DOHH2 (cell line): ENCODE results near the gene PNPLA2.

Experiments
- H3F3A ChIP-seq: fragments of 200-600 bp; sonication (generic), shearing (Covaris generic); 2 replicates; pipeline ENCODE4 v1.6.0; 2016; ENCODE audit warnings: antibody characterized with exemption, mild to moderate bottlenecking; ENCODE audit not compliant: control insufficient read depth, insufficient read depth
- H3K27ac ChIP-seq: fragments of 200-600 bp; sonication (generic); 2 replicates; pipeline ENCODE4 v1.5.1; 2014; ENCODE audit warnings: low read depth, mild to moderate bottlenecking, low read length, moderate library complexity
- H3K27me3 ChIP-seq: fragments of 200-600 bp; sonication (generic); 2 replicates; pipeline ENCODE4 v1.6.1; 2014; ENCODE audit warnings: mild to moderate bottlenecking, low read length, mixed read lengths; ENCODE audit not compliant: control insufficient read depth
- H3K36me3 ChIP-seq: fragments of 200-600 bp; sonication (generic); 2 replicates; pipeline ENCODE4 v1.6.1; 2014; ENCODE audit warnings: mild to moderate bottlenecking, low read length, moderate library complexity, mixed read lengths; ENCODE audit not compliant: control insufficient read depth
- H3K4me1 ChIP-seq: fragments of 200-600 bp; sonication (generic); 2 replicates; pipeline ENCODE4 v1.6.1; 2014; ENCODE audit warnings: mild to moderate bottlenecking, low read length, mixed read lengths; ENCODE audit not compliant: control insufficient read depth
- H3K4me2 ChIP-seq: fragments of 200-600 bp; sonication (generic); 2 replicates; pipeline ENCODE4 v1.6.0; 2014; ENCODE audit warnings: mild to moderate bottlenecking, low read length, moderate library complexity
- H3K4me3 ChIP-seq: fragments of 200-600 bp; sonication (generic); 2 replicates; pipeline ENCODE4 v1.5.1; 2014; ENCODE audit warnings: mild to moderate bottlenecking, low read length, mixed read lengths
- H3K79me2 ChIP-seq: fragments of 200-600 bp; sonication (generic); 2 replicates; pipeline ENCODE4 v1.6.1; 2014; ENCODE audit warnings: mild to moderate bottlenecking, low read length, mixed read lengths; ENCODE audit not compliant: control insufficient read depth
- H3K9me2 ChIP-seq: fragments of 200-600 bp; sonication (generic); replicated peaks from 2 replicates; pipeline ENCODE4 v1.6.1; 2014; ENCODE audit warnings: mild to moderate bottlenecking, low read length, mixed read lengths; ENCODE audit not compliant: control insufficient read depth
- H3K9me3 ChIP-seq: fragments of 200-600 bp; sonication (generic); 2 replicates; pipeline ENCODE4 v1.6.1; 2014; ENCODE audit warnings: antibody characterized with exemption, low read length, mixed read lengths; ENCODE audit not compliant: control insufficient read depth, insufficient read depth
- H4K20me1 ChIP-seq: fragments of 200-600 bp; sonication (generic); 2 replicates; pipeline ENCODE4 v1.6.0; 2014; ENCODE audit warnings: low read depth, mild to moderate bottlenecking, antibody characterized with exemption, low read length, moderate library complexity; ENCODE audit not compliant: control insufficient read depth, insufficient read depth
- EZH2phosphoT487 ChIP-seq: fragments of 200-600 bp; sonication (generic); IDR thresholded peaks from 2 replicates; pipeline ENCODE4 v1.6.1; 2017; ENCODE audit warnings: borderline replicate concordance, mild to moderate bottlenecking, antibody characterized with exemption, low read length, moderate library complexity, mixed read lengths
- TF ChIP-seq, protein P1 (sequence below): fragments of 200-600 bp; sonication (generic); IDR thresholded peaks from one replicate; pipeline ENCODE4 v1.5.1; 2014; ENCODE audit warnings: antibody characterized with exemption, mild to moderate bottlenecking, low read depth, low read length; ENCODE audit not compliant: poor library complexity, severe bottlenecking

The PNPLA2 gene

GRCh38 chr11:842370-843002, 23.8 kb downstream of the PNPLA2 start, which contains the start of the genes POLR2L and TSPAN4:
Gene POLR2L, minus strand, starts transcription at chr11:842529. Its CDS starts 21 bp downstream, at chr11:842508.
Gene TSPAN4, plus strand, starts transcription at chr11:842852. Its CDS starts 7,453 bp downstream, at chr11:850305.
- peaks cover 14% of the 10 kb centered on the region for H4K20me1 ChIP-seq
- H3K4me3 ChIP-seq, result peak within 1 kb of the TSS; percentile 92
- no peak for TF ChIP-seq EZH2phosphoT487
- TF ChIP-seq, protein P1, sequence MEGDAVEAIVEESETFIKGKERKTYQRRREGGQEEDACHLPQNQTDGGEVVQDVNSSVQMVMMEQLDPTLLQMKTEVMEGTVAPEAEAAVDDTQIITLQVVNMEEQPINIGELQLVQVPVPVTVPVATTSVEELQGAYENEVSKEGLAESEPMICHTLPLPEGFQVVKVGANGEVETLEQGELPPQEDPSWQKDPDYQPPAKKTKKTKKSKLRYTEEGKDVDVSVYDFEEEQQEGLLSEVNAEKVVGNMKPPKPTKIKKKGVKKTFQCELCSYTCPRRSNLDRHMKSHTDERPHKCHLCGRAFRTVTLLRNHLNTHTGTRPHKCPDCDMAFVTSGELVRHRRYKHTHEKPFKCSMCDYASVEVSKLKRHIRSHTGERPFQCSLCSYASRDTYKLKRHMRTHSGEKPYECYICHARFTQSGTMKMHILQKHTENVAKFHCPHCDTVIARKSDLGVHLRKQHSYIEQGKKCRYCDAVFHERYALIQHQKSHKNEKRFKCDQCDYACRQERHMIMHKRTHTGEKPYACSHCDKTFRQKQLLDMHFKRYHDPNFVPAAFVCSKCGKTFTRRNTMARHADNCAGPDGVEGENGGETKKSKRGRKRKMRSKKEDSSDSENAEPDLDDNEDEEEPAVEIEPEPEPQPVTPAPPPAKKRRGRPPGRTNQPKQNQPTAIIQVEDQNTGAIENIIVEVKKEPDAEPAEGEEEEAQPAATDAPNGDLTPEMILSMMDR, result no peak
- peaks cover 27% of the 10 kb centered on the region for H3K4me1 ChIP-seq
- no peaks in the 10 kb centered on the region for H3F3A ChIP-seq
- H3K27me3 ChIP-seq, result peaks cover 14% of the 10 kb centered on the region
- H3K4me2 ChIP-seq, result peak within 1 kb of the TSS; percentile 90
- peak within 1 kb of the TSS; percentile 61 for H3K27ac ChIP-seq
- H3K79me2 ChIP-seq, result peaks cover 25% of the 10 kb centered on the region
- H3K9me3 ChIP-seq, result no peaks in the 10 kb centered on the region
- H3K9me2 ChIP-seq, result no peaks in the 10 kb centered on the region
- H3K36me3 ChIP-seq, result peaks cover 41% of the 10 kb centered on the region

- no peak overlapping the region for H3K27ac ChIP-seq
Observed at GRCh38 chr11:843086-843734, 24.5 kb downstream of the PNPLA2 start.

GRCh38 chr11:843818-844692, 25.3 kb downstream of the PNPLA2 start:
- H3K4me2 ChIP-seq, result peak overlapping the region; percentile 90
- H3K36me3 ChIP-seq, result peaks cover 26% of the 10 kb centered on the region
- H3K4me3 ChIP-seq, result peak overlapping the region; percentile 92
- H3F3A ChIP-seq, result no peaks in the 10 kb centered on the region
- H3K79me2 ChIP-seq, result peaks cover 25% of the 10 kb centered on the region
- H3K9me3 ChIP-seq, result no peaks in the 10 kb centered on the region
- peaks cover 22% of the 10 kb centered on the region for H3K27me3 ChIP-seq
- no peaks in the 10 kb centered on the region for H3K9me2 ChIP-seq
- H4K20me1 ChIP-seq, result peaks cover 14% of the 10 kb centered on the region
- H3K27ac ChIP-seq, result no peak overlapping the region
- peaks cover 38% of the 10 kb centered on the region for H3K4me1 ChIP-seq
- TF ChIP-seq, protein P1, result no peak
- TF ChIP-seq EZH2phosphoT487, result no peak

More at GRCh38 chr11:843086-843734, 24.5 kb downstream of the PNPLA2 start:
- Histone ChIP-seq H3K27me3 (peaks cover 14% of the 10 kb centered on the region), H3K9me3 (no peaks in the 10 kb centered on the region), H3K4me1 (peaks cover 30% of the 10 kb centered on the region), H4K20me1 (peaks cover 14% of the 10 kb centered on the region), H3K36me3 (peaks cover 34% of the 10 kb centered on the region), H3K4me3 (peak overlapping the region; percentile 92), H3F3A (no peaks in the 10 kb centered on the region), H3K9me2 (no peaks in the 10 kb centered on the region), H3K4me2 (peak overlapping the region; percentile 90), H3K79me2 (peaks cover 25% of the 10 kb centered on the region)
- TF ChIP-seq, protein P1, result no peak
- no peak for TF ChIP-seq EZH2phosphoT487
